ENCODE data around the gene NEK7.

DNA sequence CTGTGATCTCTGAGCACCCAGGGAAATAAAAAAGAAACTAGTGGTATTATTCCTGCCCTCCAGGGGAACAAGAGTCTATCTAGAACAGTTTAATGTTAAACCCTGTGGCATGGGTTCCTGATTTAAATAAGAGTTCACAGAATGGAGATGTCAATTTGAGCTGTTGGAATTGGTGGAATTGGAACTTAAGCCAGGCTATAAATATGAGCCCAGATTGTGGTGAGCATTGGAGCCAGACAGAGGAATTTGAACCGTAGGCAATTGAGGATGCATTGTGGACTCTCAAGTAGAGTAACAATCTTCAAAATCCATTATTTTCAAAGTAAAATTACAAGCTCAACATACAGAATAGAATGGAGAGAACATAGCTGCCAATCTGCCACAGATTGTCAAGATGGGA, 98.2 kb downstream of the NEK7 start:
- TF ChIP-seq, protein P1, sequence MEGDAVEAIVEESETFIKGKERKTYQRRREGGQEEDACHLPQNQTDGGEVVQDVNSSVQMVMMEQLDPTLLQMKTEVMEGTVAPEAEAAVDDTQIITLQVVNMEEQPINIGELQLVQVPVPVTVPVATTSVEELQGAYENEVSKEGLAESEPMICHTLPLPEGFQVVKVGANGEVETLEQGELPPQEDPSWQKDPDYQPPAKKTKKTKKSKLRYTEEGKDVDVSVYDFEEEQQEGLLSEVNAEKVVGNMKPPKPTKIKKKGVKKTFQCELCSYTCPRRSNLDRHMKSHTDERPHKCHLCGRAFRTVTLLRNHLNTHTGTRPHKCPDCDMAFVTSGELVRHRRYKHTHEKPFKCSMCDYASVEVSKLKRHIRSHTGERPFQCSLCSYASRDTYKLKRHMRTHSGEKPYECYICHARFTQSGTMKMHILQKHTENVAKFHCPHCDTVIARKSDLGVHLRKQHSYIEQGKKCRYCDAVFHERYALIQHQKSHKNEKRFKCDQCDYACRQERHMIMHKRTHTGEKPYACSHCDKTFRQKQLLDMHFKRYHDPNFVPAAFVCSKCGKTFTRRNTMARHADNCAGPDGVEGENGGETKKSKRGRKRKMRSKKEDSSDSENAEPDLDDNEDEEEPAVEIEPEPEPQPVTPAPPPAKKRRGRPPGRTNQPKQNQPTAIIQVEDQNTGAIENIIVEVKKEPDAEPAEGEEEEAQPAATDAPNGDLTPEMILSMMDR (IDR thresholded peaks at IDR 0.05 in 4 of 5, conservative IDR thresholded peaks at IDR 0.05 in 1 of 5) = no peak
- TF ChIP-seq POLR2A (IDR thresholded peaks at IDR 0.05) = no peak
